Endometrium (tissue), 2 donors: ENCODE measurements around the gene NDUFAF5.
"Not testable (repeated sequence)": the region's sequence is repeated elsewhere in the genome, so short reads cannot be mapped to it uniquely, and the experiment has no call there.

Source experiments
- FAIRE-seq: peaks from 2 replicates; lab custom pipeline; 2012; peaks lifted over from hg19 to GRCh38; lab: Jason Lieb, UNC
- donor health status: control.
- donor health status: control.

The NDUFAF5 gene

GRCh38 chr20:13784893-13785715 is at the start of gene NDUFAF5, which contains the start of gene ESF1:
Gene NDUFAF5, plus strand, starts transcription at chr20:13785028. Its CDS starts 41 bp downstream, at chr20:13785069.
Gene ESF1, minus strand, starts transcription at chr20:13784919. Its CDS starts 1,779 bp downstream, at chr20:13783140.
- peak; percentile 82 for FAIRE-seq

- FAIRE-seq: no peak
Measured at GRCh38 chr20:13735826-13736225, 49.0 kb upstream of the NDUFAF5 start.

- peak; percentile 21 for FAIRE-seq
Measured at GRCh38 chr20:13736436-13737191, 48.2 kb upstream of the NDUFAF5 start.

DNA sequence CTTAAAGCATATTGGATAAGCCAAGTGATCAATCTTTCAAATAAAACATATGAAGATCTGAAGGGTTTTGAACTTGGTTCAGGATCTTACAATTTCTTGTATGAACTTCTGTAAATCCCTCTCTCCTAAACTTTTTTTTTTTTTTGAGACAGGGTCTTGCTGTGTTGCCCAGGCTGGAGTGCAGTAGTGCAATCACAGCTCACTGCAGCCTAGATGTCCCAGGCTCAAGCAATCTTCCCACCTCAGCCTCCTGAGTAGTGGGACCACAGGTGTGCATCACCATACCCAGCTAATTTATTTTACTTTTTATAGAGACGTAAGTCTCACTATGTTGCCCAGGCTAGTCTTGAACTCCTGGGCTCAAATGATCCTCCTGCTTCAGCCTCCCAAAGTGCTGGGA is 46.6 kb upstream of the NDUFAF5 start:
- FAIRE-seq: not testable (repeated sequence)

DNA sequence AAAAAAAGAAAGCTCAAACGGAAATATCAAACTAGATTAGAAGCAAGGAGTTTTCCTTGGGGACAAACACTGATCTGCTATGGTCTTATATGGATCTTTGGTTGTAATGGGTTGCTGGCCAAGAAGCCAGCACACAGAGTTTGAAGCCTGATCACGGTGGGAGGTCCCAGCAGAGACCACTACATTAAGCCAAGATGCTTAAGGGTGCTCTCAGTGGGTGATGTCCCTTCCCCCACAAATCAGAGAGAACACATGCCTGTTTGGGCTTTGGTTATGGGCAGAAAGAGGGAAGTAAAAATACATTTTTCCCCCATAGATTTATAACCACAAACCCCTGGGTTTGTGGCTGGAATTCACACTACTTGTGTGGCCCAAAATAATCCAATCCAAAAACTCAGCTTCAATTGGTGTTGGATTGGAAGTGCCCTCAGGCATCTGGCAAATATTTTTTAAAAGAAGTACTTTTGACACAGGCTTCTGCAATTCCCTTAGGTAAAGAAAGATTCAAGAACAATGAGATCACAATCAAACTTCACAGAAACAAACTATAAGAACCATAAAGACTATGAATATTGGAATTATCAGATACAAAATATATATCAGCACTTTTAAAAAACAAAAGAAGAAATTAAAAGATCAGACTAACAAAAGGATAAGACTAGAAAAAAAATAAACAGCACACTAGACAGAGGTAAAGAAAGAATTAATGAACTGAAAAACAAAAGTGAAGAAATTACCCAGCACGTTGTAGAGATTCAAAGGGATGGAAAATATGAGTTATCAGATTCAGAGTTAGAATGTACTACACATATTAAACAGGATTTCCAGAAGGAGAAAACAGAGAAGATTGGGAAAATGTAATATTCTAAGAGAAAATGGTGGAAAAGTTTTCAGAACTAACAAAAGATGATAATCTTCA is 44.8 kb upstream of the NDUFAF5 start:
- FAIRE-seq: peak; percentile 8

DNA sequence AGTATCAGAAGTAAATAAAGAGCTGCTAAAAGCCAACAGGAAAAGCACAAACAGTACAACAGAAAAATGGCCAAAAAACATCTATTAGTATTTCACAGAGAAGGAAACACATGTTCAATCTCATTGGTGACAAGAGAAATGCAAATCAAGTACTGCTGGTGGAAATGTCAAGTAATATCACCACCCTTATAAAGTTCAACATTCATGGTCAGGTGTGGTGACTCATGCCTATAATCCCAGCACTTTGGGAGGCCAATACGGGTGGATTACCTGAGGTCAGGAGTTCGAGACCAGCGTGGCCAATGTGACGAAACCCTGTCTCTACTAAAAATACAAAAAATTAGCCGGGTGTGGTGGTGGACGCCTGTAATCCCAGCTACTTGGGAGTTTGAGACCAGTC is 42.9 kb upstream of the NDUFAF5 start:
- FAIRE-seq: no peak

DNA sequence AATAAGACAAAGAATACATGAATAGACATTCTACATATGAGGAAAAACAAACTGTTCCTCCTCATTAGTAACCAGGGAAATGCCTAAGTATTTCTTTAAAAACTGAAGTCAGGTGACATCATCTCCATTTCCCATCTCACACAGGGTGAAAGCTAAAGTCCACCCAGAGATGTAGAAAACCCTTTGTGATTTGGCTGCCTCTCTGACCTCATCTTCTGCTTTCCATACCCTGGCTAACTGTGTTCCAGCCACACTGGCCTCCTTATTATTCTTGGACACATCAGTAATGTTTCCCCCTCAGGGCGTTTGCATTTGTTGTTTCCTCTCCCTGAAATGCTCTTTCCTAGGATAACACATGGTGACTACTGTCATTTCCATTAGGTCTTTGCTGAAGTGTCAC is 40.5 kb upstream of the NDUFAF5 start:
- FAIRE-seq: no peak

GRCh38 chr20:13745784-13746183 is 39.0 kb upstream of the NDUFAF5 start:
- FAIRE-seq: no peak

DNA sequence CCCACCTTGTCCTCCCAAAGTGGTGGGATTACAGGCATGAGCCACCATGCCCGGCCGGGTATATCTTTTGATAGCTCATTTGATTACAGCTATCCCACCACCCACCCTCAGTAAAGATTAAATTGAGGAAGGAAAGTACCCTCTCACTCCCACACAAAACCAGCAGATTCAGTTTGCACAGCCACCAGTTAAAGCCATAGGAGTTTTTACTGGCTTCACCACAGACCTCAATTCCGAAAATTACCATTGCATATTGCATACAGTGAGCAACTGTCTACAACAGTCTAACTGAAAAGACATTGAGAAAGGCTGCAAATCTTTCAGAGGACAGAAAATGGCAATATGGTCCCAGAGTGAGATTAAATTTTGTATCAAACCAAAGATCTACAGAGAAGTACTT is 35.0 kb upstream of the NDUFAF5 start:
- FAIRE-seq: no peak

GRCh38 chr20:13753436-13754036 is 31.3 kb upstream of the NDUFAF5 start:
- no peak for FAIRE-seq

- FAIRE-seq: no peak
Measured at GRCh38 chr20:13755809-13756208, 29.0 kb upstream of the NDUFAF5 start.

DNA sequence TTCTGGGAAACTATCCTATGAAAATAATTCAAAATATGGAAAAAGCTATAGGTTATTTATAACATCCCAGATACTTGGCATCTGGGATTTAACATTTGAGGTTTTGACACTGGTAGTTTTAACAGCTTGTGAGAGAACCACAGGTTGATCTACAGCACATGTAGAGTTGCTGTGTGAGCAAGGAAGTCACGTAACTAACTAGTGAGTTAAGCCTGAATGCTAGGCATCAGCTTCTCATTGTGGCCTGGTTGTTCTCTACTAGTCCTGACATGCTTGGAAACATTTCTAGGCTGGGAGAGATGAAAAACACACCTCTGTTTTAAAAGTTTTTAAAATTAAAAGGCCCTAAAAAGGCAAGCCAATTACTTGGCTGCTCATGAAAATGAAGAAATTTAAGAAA is 28.3 kb upstream of the NDUFAF5 start:
- no peak for FAIRE-seq

GRCh38 chr20:13758884-13759283 is 25.9 kb upstream of the NDUFAF5 start:
- FAIRE-seq: no peak

DNA sequence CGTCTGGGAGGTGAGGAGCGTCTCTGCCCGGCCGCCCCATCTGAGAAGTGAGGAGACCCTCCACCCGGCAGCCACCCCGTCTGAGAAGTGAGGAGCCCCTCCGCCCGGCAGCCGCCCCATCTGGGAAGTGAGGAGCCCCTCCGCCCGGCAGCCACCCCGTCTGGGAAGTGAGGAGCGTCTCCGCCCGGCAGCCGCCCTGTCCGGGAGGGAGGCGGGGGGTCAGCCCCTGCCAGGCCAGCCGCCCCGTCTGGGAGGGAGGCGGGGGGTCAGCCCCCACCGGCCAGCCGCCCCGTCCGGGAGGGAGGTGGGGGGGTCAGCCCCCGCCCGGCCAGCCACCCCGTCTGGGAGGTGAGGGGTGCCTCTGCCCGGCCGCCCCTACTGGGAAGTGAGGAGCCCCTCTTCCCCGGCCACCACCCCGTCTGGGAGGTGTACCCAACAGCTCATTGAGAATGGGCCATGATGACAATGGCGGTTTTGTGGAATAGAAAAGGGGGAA is 24.3 kb upstream of the NDUFAF5 start:
- not testable (repeated sequence) for FAIRE-seq

GRCh38 chr20:13765299-13765698 is 19.5 kb upstream of the NDUFAF5 start:
- no peak for FAIRE-seq

DNA sequence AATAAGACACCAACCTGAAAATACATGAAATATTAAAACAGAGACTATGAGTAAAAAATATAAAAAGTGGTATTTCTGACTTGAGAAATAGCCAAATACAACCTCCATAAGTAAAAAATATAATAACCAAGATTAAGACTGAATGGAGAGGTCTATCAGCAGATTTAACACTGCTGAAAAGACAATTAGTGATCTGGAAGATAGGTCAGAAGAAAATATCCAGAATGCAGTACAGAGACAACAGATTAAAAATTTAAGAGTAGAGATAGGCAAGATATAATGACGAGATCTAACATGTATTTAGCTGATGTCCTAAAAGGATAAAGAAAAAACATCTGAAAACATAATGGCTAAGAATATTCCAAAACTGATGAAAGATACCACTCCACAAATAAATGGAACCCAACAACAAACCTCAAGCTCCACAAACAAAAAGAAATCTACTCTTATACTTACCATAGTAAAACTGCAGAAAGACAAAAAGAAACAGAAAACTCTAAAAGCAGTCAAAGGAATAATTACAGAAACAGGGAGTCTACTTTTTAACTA is 18.9 kb upstream of the NDUFAF5 start:
- FAIRE-seq: no peak

DNA sequence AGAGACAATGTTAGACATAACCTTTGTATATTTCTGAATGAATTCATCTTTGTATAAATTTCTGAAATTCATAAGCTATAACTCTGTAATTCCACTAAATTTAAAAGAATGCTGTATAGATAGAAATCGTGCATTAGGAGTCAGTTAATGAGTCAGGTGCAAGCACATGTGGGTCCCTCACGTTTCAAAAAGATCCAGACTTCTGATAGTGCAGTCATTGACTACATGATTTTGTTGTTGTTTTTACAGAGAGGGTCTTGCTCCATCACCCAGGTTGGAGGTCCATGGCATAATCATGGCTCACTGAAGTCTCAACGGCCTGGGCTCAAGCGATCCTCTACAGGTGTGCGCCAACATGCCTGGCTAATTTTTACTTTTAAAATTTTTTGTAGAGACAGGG is 14.7 kb upstream of the NDUFAF5 start:
- no peak for FAIRE-seq

DNA sequence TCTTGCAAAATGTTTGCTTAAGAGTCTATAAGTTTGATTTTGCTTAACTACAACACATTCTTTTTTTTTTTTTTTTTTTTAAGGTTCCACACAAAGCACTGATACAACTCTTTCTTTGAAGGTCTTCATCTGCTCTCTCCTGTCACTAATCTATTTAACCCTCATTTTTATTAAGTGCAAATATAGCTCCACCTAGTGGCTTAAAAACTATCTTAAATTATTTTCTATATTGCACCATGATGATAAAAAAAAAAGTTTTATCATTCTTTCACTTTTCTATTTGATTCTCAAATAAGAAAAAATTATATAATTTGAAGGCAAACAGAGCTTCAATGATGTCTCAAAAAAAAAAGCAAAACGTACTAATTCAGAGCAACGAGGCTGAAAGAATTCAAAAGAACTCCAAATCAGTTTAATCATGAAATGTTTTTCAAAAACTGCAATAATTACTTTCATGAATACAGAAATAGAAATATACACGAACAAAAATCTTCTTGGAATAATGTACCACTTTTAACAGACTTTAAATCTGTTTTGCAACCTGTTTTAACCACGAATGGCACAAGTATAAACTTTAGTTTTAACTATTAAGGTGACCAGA is 12.9 kb upstream of the NDUFAF5 start:
- peak; percentile 91 for FAIRE-seq

DNA sequence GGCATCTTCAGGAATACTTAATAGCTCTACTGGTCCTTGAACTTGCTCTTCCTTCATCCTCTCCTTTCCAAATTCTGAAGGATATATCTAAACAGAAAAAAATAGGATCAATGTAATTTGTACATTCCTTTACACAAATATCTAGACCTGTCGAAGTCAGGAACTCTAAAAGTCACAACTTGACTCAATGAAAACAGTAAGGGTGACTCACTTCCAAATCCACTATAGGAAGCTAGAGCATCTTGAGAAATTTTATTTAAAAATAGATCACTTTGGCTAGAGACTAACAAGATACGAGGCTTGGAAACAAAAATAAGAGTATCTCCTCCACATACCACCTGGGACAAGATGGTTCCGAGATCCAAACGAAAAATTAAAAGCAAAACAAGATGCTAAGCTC is 12.3 kb upstream of the NDUFAF5 start:
- no peak for FAIRE-seq

GRCh38 chr20:13775867-13776266 is 9.0 kb upstream of the NDUFAF5 start:
- FAIRE-seq: no peak

GRCh38 chr20:13777171-13777601 is 7.6 kb upstream of the NDUFAF5 start:
- no peak for FAIRE-seq
